GM23248 (cell line): ENCODE measurements around the gene SNUPN. TPM values are rescaled to one million over a fixed set of nuclear protein-coding genes. Genes with fewer than 3 reads are reported as not detected.

ENCODE experiments used
- DNase-seq: peaks from one replicate; pipeline ENCODE4 v3.0.0-alpha.2; 2015
- H2AFZ ChIP-seq: fragments of 200-600 bp; sonication (generic); 2 replicates; pipeline ENCODE4 v1.6.1; 2016; ENCODE audit warnings: antibody characterized with exemption
- H3F3A ChIP-seq: fragments of 200-600 bp; sonication (generic); 2 replicates; pipeline ENCODE4 v1.6.1; 2016; ENCODE audit warnings: mild to moderate bottlenecking, antibody characterized with exemption, mixed run types; ENCODE audit not compliant: insufficient read depth
- H3K27ac ChIP-seq: fragments of 200-600 bp; sonication (generic); 2 replicates; pipeline ENCODE4 v1.5.1; 2016; ENCODE audit warnings: mild to moderate bottlenecking
- H3K27me3 ChIP-seq: fragments of 200-600 bp; sonication (generic); replicated peaks from 2 replicates; pipeline ENCODE4 v1.6.1; 2016; ENCODE audit warnings: mild to moderate bottlenecking; ENCODE audit not compliant: insufficient read depth
- H3K36me3 ChIP-seq: fragments of 200-600 bp; sonication (generic); 2 replicates; pipeline ENCODE4 v1.6.1; 2016; ENCODE audit warnings: low read depth, mild to moderate bottlenecking
- H3K4me1 ChIP-seq: fragments of 200-600 bp; sonication (generic); 2 replicates; pipeline ENCODE4 v1.6.1; 2016; ENCODE audit warnings: mild to moderate bottlenecking; ENCODE audit not compliant: insufficient read depth
- H3K4me2 ChIP-seq: fragments of 200-600 bp; sonication (generic); one replicate; pipeline ENCODE4 v1.6.1; 2016; ENCODE audit warnings: mild to moderate bottlenecking; ENCODE audit not compliant: unreplicated experiment
- H3K4me3 ChIP-seq: fragments of 200-600 bp; sonication (generic); 2 replicates; pipeline ENCODE4 v1.5.1; 2016; ENCODE audit warnings: mild to moderate bottlenecking
- H3K79me2 ChIP-seq: fragments of 200-600 bp; sonication (generic); 2 replicates; pipeline ENCODE4 v1.6.1; 2016; ENCODE audit warnings: mild to moderate bottlenecking; ENCODE audit not compliant: insufficient read depth
- H3K9ac ChIP-seq: fragments of 200-600 bp; sonication (generic); 2 replicates; pipeline ENCODE4 v1.6.1; 2016; ENCODE audit warnings: mild to moderate bottlenecking
- H3K9me2 ChIP-seq: fragments of 200-600 bp; sonication (generic); 2 replicates; pipeline ENCODE4 v1.6.1; 2016; ENCODE audit warnings: mixed run types, mild to moderate bottlenecking, moderate library complexity; ENCODE audit not compliant: insufficient read depth
- H3K9me3 ChIP-seq: fragments of 200-600 bp; sonication (generic); one replicate; pipeline ENCODE4 v1.6.1; 2017; ENCODE audit warnings: low read depth
- H4K20me1 ChIP-seq: fragments of 200-600 bp; sonication (generic); 2 replicates; pipeline ENCODE4 v1.6.0; 2016; ENCODE audit not compliant: insufficient read depth
- EZH2 ChIP-seq: fragments of 200-600 bp; sonication (generic); IDR thresholded peaks from 2 replicates; pipeline ENCODE4 v1.6.1; 2018; ENCODE audit warnings: antibody characterized with exemption, mild to moderate bottlenecking; ENCODE audit not compliant: insufficient read depth, poor library complexity, severe bottlenecking
- EZH2phosphoT487 ChIP-seq: fragments of 200-600 bp; sonication (generic); IDR thresholded peaks from 2 replicates; pipeline ENCODE4 v1.6.1; 2018; ENCODE audit warnings: antibody characterized with exemption, moderate library complexity, mild to moderate bottlenecking, low read depth; ENCODE audit not compliant: insufficient read depth
- WGBS, 2 experiments: methylation state at CpG; one replicate each; pipeline ENCODE4 v1.1.6; 2015 to 2017; ENCODE audit warnings: low lambda C conversion rate in 2 of 2, low coverage in 1 of 2; ENCODE audit errors: missing lambda C conversion rate in 2 of 2; 5-methylcytosine and 5-hydroxymethylcytosine counted together
- in situ Hi-C: fragments of 300-500 bp; cut with MboI; formaldehyde crosslinking; loops from 2 replicates; pipeline ENCODE4 v1.15.0; 2020
- polyA plus RNA-seq: library from polyadenylated mRNA; unstranded; fragments of >200 nt; fragmentation: Nextera tagmentation; extraction: Ambion mirVana; gene quantifications from 2 replicates; pipeline ENCODE4 v1.2.1, GENCODE V29; 2016
- total RNA-seq: library from RNA; depleted of rRNA; stranded (reverse); fragments of >200 nt; shearing (Covaris generic); gene quantifications from 2 replicates; pipeline ENCODE4 v1.2.3, GENCODE V29; 2014

SNUPN gene
- total and polyA plus RNA-seq, 2 experiments from 2014 or later = 33.5 to 38.0 TPM

DNA sequence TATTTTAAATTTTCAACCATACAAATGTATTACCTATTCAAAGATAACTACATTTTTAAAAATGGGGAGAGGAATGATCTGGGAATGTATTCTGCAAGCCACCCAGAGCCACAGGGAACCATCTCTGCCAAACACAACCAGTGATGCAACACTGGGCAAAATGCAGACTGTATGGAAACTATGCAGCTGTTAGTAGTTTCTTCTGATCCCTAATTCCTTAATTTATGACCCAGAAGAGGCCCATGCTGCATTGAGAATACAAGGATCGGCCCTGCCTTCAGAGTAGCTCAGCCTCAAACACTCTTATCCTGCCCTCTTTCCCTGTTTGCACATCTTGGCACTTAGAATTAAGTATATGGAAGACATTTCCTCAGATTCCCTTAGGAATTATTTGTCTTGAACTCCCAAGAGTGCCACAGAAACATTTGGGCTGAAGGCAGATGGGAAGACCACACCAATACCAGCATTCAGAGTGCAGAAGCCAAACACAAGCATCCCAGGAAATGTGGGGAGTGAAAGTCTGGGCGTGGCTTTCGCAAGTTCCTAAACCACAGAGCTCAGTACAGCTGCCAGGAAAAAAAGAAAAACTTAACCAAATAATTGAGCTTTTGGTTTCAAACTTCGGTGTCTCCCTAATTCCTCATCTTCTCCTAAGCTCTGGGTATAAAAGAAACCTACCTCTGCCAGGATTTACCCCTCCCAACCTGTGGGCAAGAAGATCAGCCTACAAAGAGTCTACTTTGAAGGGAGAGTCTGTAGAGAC is 5.3 kb downstream of the SNUPN start:
- Histone ChIP-seq H3K4me2 (peak overlapping the region; percentile 97), H2AFZ (peak overlapping the region; percentile 67), H3K4me3 (peak overlapping the region; percentile 66), H3K9me2 (no peaks in the 10 kb centered on the region), H3K9me3 (no peaks in the 10 kb centered on the region), H3K4me1 (peaks cover 20% of the 10 kb centered on the region), H3K27ac (peak overlapping the region; percentile 96), H3F3A (peaks cover 37% of the 10 kb centered on the region), H3K79me2 (peaks cover 45% of the 10 kb centered on the region), H3K27me3 (no peaks in the 10 kb centered on the region), H4K20me1 (no peaks in the 10 kb centered on the region), H3K36me3 (peaks cover 27% of the 10 kb centered on the region), H3K9ac (peak overlapping the region; percentile 87)
- DNase-seq = peak; percentile 82
- 2 to 7% methylated on average over 4 of the region's 4 CpGs for WGBS, 2 experiments
- in situ Hi-C loops = no loop called here
- TF ChIP-seq EZH2phosphoT487 (no peak), EZH2 (no peak)

DNA sequence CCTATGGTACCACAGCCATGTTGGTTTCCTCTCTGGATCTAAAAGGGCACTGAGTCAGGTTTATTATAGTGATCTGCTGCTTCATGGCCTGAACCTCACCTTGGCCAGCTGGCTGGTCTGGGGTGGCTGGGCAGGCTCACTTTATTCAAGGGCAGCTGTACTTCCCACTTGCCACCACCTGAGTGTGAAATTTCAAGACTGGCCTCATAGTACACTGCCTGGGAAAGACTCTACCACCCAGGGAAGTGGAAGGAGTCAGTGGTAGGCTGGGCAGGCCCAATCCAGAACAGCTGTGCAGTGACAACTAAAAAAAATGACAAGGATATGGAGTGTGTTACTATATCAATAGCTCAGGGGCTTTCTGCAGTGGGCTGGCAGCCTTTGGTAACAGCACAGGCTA is 8.8 kb downstream of the SNUPN start:
- H3K4me3 ChIP-seq = no peak overlapping the region
- no peaks in the 10 kb centered on the region for H3K9me3 ChIP-seq
- peaks cover 21% of the 10 kb centered on the region for H3K79me2 ChIP-seq
- peaks cover 54% of the 10 kb centered on the region for H3K36me3 ChIP-seq
- DNase-seq = no peak
- peaks cover 27% of the 10 kb centered on the region for H3F3A ChIP-seq
- no peak overlapping the region for H3K9ac ChIP-seq
- H3K4me1 ChIP-seq = peaks cover 20% of the 10 kb centered on the region
- TF ChIP-seq EZH2phosphoT487 (no peak), EZH2 (no peak)
- no peak overlapping the region for H3K27ac ChIP-seq
- no peak overlapping the region for H3K4me2 ChIP-seq
- in situ Hi-C loops = no loop called here
- no peaks in the 10 kb centered on the region for H3K27me3 ChIP-seq
- H3K9me2 ChIP-seq = no peaks in the 10 kb centered on the region
- H2AFZ ChIP-seq = no peak overlapping the region
- H4K20me1 ChIP-seq = no peaks in the 10 kb centered on the region

DNA sequence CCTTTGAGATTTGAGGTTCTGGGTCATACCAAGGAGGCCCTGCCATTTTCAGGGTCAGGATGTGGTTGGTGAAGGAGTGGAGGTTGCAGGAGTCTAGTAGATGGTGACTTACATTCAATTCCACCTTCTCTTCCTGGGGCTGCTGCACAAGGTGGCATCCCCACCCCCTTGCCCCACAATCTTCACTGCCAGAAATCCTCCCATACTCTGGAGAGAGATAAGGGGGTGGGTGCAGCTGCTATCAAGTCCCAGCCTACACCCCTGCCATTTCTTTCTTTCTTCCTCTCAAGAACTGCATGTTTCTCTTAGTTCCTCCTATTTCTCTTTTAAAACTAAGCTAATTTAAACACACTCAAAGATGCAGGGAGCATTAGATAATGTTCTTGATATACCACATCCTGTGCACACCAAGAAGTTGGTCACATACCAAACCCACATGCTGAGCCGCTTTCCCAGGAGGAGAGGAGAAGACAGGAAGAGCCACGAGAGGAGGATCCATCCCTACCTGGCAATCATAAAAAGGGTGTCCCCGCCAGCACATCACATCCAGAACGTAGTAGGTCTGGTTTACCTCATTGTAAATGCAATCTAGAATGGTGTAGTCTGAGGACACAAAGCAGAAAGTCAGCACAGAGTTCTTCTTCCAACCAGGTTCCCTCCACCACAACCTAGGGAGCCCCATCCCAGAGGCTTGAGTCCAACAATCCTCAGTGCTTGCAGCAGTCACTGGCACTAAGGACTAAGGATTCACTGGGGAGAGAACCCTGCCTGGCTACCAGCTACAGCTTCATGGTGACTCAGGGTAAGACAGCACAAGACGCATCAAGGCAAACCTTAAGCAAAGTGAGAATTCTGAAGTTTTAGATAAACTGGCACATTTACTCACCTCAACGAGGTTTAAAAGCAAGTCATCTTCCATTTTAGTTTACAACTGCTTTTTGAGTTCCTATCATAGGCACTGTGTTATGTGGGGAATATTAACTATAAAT is 18.5 kb downstream of the SNUPN start:
- peaks cover 38% of the 10 kb centered on the region for H3K36me3 ChIP-seq
- TF ChIP-seq EZH2phosphoT487 = no peak
- TF ChIP-seq EZH2 = no peak
- 79 to 86% methylated on average over 6 of the region's 6 CpGs for WGBS, 2 experiments

DNA sequence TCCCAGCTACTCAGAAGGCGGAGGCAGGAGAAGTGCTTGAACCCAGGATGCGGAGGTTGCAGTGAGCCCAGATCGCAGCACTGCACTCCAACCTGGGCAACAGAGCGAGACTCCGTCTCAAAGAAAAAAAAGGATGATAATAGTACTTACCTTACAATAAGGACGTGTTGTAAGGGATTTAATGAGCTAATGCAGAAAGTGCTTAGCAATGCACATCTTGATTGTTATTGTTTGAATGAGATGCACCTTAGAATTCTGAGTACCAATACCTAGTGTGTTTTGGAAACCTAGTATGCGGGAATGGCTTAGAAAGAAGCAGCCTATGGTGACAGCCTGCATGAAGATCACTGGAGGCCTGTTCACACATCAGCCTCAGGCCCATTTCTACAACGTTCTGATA is 19.5 kb downstream of the SNUPN start:
- Histone ChIP-seq H2AFZ (no peak overlapping the region), H3K36me3 (peaks cover 40% of the 10 kb centered on the region), H3K79me2 (no peaks in the 10 kb centered on the region), H3K4me1 (no peaks in the 10 kb centered on the region), H3F3A (no peaks in the 10 kb centered on the region), H3K4me3 (no peak overlapping the region), H3K27me3 (no peaks in the 10 kb centered on the region), H3K9me2 (no peaks in the 10 kb centered on the region), H3K4me2 (no peak overlapping the region), H3K9me3 (no peaks in the 10 kb centered on the region), H3K9ac (no peak overlapping the region), H4K20me1 (no peaks in the 10 kb centered on the region), H3K27ac (no peak overlapping the region)
- in situ Hi-C loops = no loop called here
- WGBS, 2 experiments = 98% methylated on average over 8 of the region's 8 CpGs
- TF ChIP-seq EZH2 (no peak), EZH2phosphoT487 (no peak)
- DNase-seq = no peak

More for the DNA sequence above, 18.5 kb downstream of the SNUPN start:
- no peaks in the 10 kb centered on the region for H3K4me1 ChIP-seq
- no peak overlapping the region for H3K9ac ChIP-seq
- H3K9me2 ChIP-seq = no peaks in the 10 kb centered on the region
- in situ Hi-C loops = no loop called here
- DNase-seq = peak; percentile 6
- no peaks in the 10 kb centered on the region for H4K20me1 ChIP-seq
- H2AFZ ChIP-seq = no peak overlapping the region
- no peak overlapping the region for H3K4me2 ChIP-seq
- H3F3A ChIP-seq = no peaks in the 10 kb centered on the region
- H3K9me3 ChIP-seq = no peaks in the 10 kb centered on the region
- no peak overlapping the region for H3K4me3 ChIP-seq
- no peak overlapping the region for H3K27ac ChIP-seq
- H3K79me2 ChIP-seq = no peaks in the 10 kb centered on the region
- no peaks in the 10 kb centered on the region for H3K27me3 ChIP-seq
